Fibroblast of skin of left quadriceps (primary cell): Measurements from ENCODE around the gene SPEG.

ENCODE experiments used
- DNase-seq, 2 experiments: peaks; one replicate each; pipeline ENCODE4 v3.0.0-alpha.2; 2013; ENCODE audit warnings: low read depth in 2 of 2

Gene SPEG

GRCh38 chr2:219513787-219514186 is 79.1 kb downstream of the SPEG start:
- no peak for DNase-seq

- no peak for DNase-seq
Measured at GRCh38 chr2:219514196-219514761, 79.6 kb downstream of the SPEG start, which contains the start of gene ASIC4. Gene ASIC4, plus strand, starts transcription at chr2:219514482. Its CDS starts 243 bp downstream, at chr2:219514725.

- no peak for DNase-seq
Measured at GRCh38 chr2:219514836-219515235, 80.2 kb downstream of the SPEG start.

- DNase-seq, result no peak
Measured at GRCh38 chr2:219515874-219516629, 81.4 kb downstream of the SPEG start.

GRCh38 chr2:219516888-219517287 is 82.2 kb downstream of the SPEG start:
- no peak for DNase-seq

GRCh38 chr2:219517954-219518778 is 83.5 kb downstream of the SPEG start:
- no peak for DNase-seq

- no peak for DNase-seq
Measured at GRCh38 chr2:219519526-219519916, 84.9 kb downstream of the SPEG start.

- DNase-seq, result no peak
Measured at GRCh38 chr2:219520079-219520478, 85.4 kb downstream of the SPEG start.

GRCh38 chr2:219521066-219521880 is 86.6 kb downstream of the SPEG start:
- DNase-seq, result no peak

- peak; percentile 81 to 84 for DNase-seq
Measured at GRCh38 chr2:219522111-219523030, 87.7 kb downstream of the SPEG start.

GRCh38 chr2:219523031-219523671 is 88.5 kb downstream of the SPEG start:
- no peak for DNase-seq

GRCh38 chr2:219524817-219525216 is 90.2 kb downstream of the SPEG start:
- no peak for DNase-seq

- no peak for DNase-seq
Measured at GRCh38 chr2:219525533-219526232, 91.0 kb downstream of the SPEG start.

- no peak for DNase-seq
Measured at GRCh38 chr2:219526320-219527075, 91.9 kb downstream of the SPEG start.

- DNase-seq, result no peak
Measured at GRCh38 chr2:219527076-219527394, 92.4 kb downstream of the SPEG start.

- no peak for DNase-seq
Measured at GRCh38 chr2:219527472-219527871, 92.8 kb downstream of the SPEG start.

- DNase-seq, result peak; percentile 51 to 60
Measured at GRCh38 chr2:219530048-219530963, 95.7 kb downstream of the SPEG start.
